SK-N-MC (cell line): ENCODE measurements around the gene FSIP1.

Source experiments
- EZH2 ChIP-seq: fragments of 200-600 bp; sonication (generic); IDR thresholded peaks from one replicate; pipeline ENCODE4 v1.6.1; 2017; ENCODE audit warnings: antibody characterized with exemption
- FOXP2 ChIP-seq: optimal IDR thresholded peaks from 2 replicates; pipeline ENCODE3; 2011; ENCODE audit warnings: mild to moderate bottlenecking, moderate library complexity; ENCODE audit not compliant: insufficient read depth; ENCODE audit errors: extremely low read length, control extremely low read depth
- POLR2AphosphoS5 ChIP-seq: IDR thresholded peaks from 2 replicates; pipeline ENCODE4 v1.6.1; 2012; ENCODE audit warnings: mild to moderate bottlenecking, low read depth, low read length, borderline replicate concordance

- TF ChIP-seq POLR2AphosphoS5 (no peak), FOXP2 (no peak), EZH2 (no peak)
These were observed 113.4 kb downstream of the FSIP1 start for GRCh38 chr15:39669241-39669640.
